ENCODE measurements around the gene GALE. TPM values are rescaled to one million over a fixed set of nuclear protein-coding genes. Genes with fewer than 3 reads are reported as not detected.
"Not testable (repeated sequence)": the region's sequence is repeated elsewhere in the genome, so short reads cannot be mapped to it uniquely, and the experiment has no call there.

Gene GALE
- total RNA-seq, 1 donor from 2014 or later = 49.9 TPM

DNA sequence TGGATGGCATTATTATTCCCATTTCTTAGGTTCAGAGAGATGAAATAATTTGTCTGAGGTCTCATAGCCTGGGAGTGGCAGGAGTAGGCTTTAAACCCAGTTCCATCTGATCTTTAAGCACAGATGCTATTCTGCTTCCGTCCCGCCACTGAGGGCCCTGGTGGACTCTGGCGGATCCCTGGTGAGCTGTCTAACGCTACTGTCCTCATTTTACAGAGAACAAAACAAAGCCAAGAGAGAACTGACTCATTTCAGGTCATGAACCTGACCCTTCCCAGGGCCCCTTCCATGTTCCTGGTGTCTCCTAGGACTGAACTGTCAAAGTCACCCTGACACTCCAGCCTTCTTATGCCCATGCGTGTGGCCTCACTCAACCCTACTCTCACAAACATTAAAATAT is 3.1 kb upstream of the GALE start:
- Mint-ChIP-seq H3K36me3 (ENCODE audit: insufficient read depth) (peaks cover 14% of the 10 kb centered on the region), H3K9me3 (ENCODE audit: low read depth) (no peaks in the 10 kb centered on the region), H3K4me1 (ENCODE audit: low read depth) (peaks cover 11% of the 10 kb centered on the region), H3K27ac (no peak overlapping the region), H3K27me3 (no peaks in the 10 kb centered on the region), H3K4me3 (ENCODE audit: low read depth) (no peak overlapping the region)
- TF ChIP-seq, protein P1, sequence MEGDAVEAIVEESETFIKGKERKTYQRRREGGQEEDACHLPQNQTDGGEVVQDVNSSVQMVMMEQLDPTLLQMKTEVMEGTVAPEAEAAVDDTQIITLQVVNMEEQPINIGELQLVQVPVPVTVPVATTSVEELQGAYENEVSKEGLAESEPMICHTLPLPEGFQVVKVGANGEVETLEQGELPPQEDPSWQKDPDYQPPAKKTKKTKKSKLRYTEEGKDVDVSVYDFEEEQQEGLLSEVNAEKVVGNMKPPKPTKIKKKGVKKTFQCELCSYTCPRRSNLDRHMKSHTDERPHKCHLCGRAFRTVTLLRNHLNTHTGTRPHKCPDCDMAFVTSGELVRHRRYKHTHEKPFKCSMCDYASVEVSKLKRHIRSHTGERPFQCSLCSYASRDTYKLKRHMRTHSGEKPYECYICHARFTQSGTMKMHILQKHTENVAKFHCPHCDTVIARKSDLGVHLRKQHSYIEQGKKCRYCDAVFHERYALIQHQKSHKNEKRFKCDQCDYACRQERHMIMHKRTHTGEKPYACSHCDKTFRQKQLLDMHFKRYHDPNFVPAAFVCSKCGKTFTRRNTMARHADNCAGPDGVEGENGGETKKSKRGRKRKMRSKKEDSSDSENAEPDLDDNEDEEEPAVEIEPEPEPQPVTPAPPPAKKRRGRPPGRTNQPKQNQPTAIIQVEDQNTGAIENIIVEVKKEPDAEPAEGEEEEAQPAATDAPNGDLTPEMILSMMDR (IDR thresholded peaks at IDR 0.05; ENCODE audit: unreplicated experiment) = no peak
- no peak for DNase-seq (ENCODE audit: low spot score, unreplicated experiment)

DNA sequence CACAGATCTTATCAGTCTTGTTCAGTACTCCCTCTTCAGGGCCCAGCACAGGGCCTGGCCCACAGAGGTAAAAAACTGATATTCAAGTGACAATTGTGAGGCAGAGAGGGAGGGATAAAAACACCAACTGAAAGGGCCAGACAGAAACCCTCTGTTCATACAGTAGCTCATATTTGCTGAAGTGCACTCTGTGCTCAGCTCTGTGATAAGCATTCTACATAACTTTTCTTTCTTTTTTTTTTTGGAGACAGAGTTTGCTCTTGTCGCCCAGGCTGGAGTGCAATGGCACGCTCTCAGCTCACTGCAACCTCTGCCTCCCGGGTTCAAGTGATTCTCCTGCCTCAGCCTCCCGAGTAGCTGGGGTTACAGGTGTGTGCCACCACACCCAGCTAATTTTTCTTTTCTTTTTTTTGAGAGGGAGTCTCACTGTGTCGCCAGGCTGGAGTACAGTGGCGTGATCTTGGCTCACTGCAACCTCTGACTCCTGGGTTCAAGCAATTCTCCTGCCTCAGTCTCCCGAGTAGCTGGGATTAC is 2.3 kb upstream of the GALE start:
- not testable (repeated sequence) for H3K4me3 Mint-ChIP-seq (ENCODE audit: low read depth); DNase-seq (ENCODE audit: low spot score, unreplicated experiment); H3K27me3 Mint-ChIP-seq; H3K9me3 Mint-ChIP-seq (ENCODE audit: low read depth); H3K27ac Mint-ChIP-seq
- Mint-ChIP-seq H3K36me3 (ENCODE audit: insufficient read depth) (peaks cover 13% of the 10 kb centered on the region), H3K4me1 (ENCODE audit: low read depth) (peaks cover 13% of the 10 kb centered on the region)

DNA sequence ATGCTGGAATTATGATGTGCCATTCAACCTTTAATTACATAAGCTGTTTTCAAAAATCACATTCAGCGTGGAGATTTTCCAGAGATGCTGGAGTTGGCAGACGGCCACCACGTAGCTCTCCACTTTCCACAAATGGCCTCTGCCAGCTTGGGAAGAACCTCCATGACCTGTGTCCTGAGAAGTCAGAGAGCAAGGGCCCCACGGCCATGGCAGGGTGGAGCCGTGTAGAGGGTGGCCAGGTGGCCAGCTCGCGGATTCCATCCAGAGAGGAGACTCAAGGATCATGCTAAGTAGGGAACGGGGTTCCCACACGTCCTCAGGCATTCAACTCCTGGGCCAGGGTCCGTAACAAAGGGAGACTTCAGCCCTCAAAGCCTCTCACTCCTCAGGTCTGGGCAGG is 1.3 kb upstream of the GALE start:
- no peak for DNase-seq (ENCODE audit: low spot score, unreplicated experiment)
- peak overlapping the region; percentile 89 for H3K4me3 Mint-ChIP-seq (ENCODE audit: low read depth)
- TF ChIP-seq, protein P1 (IDR thresholded peaks at IDR 0.05; ENCODE audit: unreplicated experiment) = no peak
- H3K9me3 Mint-ChIP-seq (ENCODE audit: low read depth) = no peaks in the 10 kb centered on the region
- H3K27me3 Mint-ChIP-seq = no peaks in the 10 kb centered on the region
- H3K27ac Mint-ChIP-seq = no peak overlapping the region
- peaks cover 9% of the 10 kb centered on the region for H3K36me3 Mint-ChIP-seq (ENCODE audit: insufficient read depth)
- H3K4me1 Mint-ChIP-seq (ENCODE audit: low read depth) = peaks cover 13% of the 10 kb centered on the region

DNA sequence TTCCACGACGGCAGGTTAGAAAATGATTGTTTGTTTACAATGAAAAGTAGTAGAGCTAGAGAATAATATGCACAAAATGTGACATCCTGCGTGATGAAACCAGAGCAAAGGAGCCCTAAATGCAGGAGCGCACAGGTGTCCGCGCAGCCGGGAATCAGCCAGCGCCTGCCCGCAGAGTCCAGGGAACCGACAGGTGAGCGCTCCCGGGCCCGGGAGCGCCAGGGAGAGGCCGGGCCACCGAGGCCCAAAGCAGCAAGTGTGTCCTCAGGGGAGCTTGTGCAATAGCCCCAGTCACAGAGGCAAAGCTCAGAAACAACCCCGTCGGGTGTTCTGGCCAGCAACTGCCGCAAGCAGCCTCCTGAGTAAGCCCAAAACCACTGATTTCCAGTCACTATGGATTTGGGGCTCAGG is 789 bp upstream of the GALE start:
- peaks cover 13% of the 10 kb centered on the region for H3K4me1 Mint-ChIP-seq (ENCODE audit: low read depth)
- no peaks in the 10 kb centered on the region for H3K27me3 Mint-ChIP-seq
- DNase-seq (ENCODE audit: low spot score, unreplicated experiment) = no peak
- TF ChIP-seq, protein P1 (IDR thresholded peaks at IDR 0.05; ENCODE audit: unreplicated experiment) = peak; percentile 5
- H3K9me3 Mint-ChIP-seq (ENCODE audit: low read depth) = no peaks in the 10 kb centered on the region
- peak overlapping the region; percentile 89 for H3K4me3 Mint-ChIP-seq (ENCODE audit: low read depth)
- H3K36me3 Mint-ChIP-seq (ENCODE audit: insufficient read depth) = peaks cover 9% of the 10 kb centered on the region
- peak overlapping the region; percentile 95 for H3K27ac Mint-ChIP-seq

DNA sequence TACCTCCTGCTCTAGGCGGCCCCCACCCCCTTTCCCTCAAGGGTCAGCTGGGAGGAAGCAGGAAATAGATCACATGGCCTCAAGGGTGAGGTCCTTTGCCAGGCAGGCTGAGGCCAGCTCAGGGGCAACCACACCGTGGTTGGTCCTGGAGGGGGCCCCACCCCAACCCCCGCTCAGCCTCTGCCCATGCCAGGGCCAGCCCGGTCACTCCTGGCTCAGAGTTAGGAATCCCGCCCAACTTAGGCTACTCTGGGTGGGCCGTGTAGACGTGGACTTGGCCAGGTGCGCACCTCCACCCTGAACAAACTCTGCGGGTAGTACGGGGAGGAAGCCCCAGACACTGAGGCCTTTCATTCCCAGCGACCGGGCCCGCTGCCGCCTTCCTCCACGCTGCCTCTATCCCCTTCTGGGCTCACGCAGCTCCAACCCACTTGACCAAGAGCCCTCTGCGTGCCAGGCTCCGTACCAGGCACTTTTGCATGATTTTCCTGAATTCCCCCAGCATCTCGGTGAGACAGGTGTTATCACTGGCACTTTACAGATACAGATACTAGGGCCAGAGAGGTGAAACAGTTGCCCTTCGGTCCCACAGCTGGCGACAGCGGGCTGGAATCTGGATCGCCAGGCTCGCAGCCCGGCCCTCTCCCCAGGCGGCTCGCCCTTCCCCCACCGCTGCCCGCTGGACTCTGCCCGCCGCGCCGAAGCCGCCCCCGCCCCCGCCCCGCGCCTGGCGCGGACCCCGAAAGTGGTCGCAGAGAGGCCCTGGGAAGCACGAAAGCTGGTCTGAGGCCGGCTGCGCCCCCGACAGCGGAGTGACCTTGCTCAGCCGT is 769 bp downstream of the GALE start:
- TF ChIP-seq, protein P1 (IDR thresholded peaks at IDR 0.05; ENCODE audit: unreplicated experiment) = no peak
- Mint-ChIP-seq H3K27me3 (no peaks in the 10 kb centered on the region), H3K4me3 (ENCODE audit: low read depth) (peak overlapping the region; percentile 89), H3K27ac (peak overlapping the region; percentile 99), H3K9me3 (ENCODE audit: low read depth) (no peaks in the 10 kb centered on the region), H3K36me3 (ENCODE audit: insufficient read depth) (peaks cover 4% of the 10 kb centered on the region), H3K4me1 (ENCODE audit: low read depth) (peaks cover 13% of the 10 kb centered on the region)
- no peak for DNase-seq (ENCODE audit: low spot score, unreplicated experiment)

DNA sequence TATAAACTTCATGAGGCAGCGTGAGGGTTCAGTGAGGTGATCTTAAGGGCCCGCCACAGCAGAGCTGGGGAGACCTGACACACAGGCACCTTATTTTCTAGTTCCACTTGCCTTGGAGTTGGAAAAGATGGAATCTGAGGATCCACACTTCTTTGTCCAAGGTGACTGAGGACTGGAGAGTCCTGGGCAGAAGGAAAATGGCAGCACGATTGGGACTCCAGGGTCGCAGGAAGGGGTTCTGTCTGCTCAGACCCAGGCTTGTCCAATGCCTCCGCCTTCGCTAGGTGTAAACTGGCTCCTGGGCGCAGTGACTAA is 1.3 kb downstream of the GALE start:
- DNase-seq (ENCODE audit: low spot score, unreplicated experiment) = no peak
- Mint-ChIP-seq H3K9me3 (ENCODE audit: low read depth) (no peaks in the 10 kb centered on the region), H3K4me3 (ENCODE audit: low read depth) (peak overlapping the region; percentile 89), H3K27ac (peak overlapping the region; percentile 99), H3K4me1 (ENCODE audit: low read depth) (peaks cover 13% of the 10 kb centered on the region), H3K27me3 (no peaks in the 10 kb centered on the region), H3K36me3 (ENCODE audit: insufficient read depth) (peaks cover 6% of the 10 kb centered on the region)
- TF ChIP-seq, protein P1 (IDR thresholded peaks at IDR 0.05; ENCODE audit: unreplicated experiment) = no peak
